ENCODE results near the gene ODF2.
A peak's percentile ranks its signal among the peaks of the same experiment; 100 is the strongest.

Gene ODF2

DNA sequence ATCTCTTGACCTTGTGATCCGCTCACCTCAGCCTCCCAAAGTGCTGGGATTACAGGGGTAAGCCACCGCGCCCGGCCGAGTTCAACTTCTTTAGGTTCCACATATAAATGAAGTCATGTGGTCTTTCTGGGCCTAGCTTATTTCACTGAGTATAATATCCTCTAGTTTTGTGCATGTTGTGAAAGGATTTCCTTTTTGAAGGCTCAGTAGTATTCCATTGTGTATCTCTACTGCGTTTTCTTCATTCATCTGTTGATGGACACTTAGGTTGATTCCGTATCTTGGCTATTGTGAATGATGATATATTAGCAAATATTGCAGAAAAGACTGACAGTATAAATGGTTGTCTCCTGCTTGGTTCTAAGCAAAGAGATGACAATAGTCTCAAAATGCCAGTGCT, 20.1 kb downstream of the ODF2 start:
- Mint-ChIP-seq H3K27me3 (no peaks in the 10 kb centered on the region), H3K27ac (peak overlapping the region in 1 of 2 donors; percentile 85), H3K4me3 (no peak overlapping the region), H3K9me3 (no peaks in the 10 kb centered on the region), H3K36me3 (ENCODE audit: insufficient read depth) (peaks cover 41% of the 10 kb centered on the region), H3K4me1 (ENCODE audit: low read depth in 2 of 2) (no peaks in the 10 kb centered on the region)
- no peak for ATAC-seq (replicated peaks)
- no peak for DNase-seq

DNA sequence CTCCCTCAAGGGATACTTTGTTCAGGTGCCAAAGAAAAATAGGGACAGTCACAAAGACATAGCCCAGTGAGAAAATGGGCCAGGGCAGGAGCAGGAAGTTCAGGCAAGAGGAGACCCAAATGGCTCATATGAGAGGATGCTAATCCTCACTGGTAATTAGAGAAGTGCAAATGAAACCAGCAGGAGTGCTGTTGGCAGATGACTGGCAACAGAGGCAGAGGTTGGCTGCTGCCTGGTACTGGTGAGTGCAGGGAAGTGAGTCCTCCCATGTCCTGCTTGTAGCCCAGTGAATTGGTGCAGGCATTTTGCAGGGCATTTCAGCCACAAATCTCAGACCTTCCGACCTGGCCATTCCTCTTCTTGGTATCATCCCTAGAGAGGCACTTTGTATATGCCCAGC, 23.5 kb downstream of the ODF2 start:
- H3K4me1 Mint-ChIP-seq (ENCODE audit: low read depth in 2 of 2) = no peaks in the 10 kb centered on the region
- DNase-seq = no peak
- H3K9me3 Mint-ChIP-seq = no peaks in the 10 kb centered on the region
- peak overlapping the region; percentile 26 to 38 for H3K27ac Mint-ChIP-seq
- H3K27me3 Mint-ChIP-seq = no peaks in the 10 kb centered on the region
- H3K4me3 Mint-ChIP-seq = no peak overlapping the region
- H3K36me3 Mint-ChIP-seq (ENCODE audit: insufficient read depth) = peaks cover 58% of the 10 kb centered on the region
- no peak for ATAC-seq (replicated peaks)

DNA sequence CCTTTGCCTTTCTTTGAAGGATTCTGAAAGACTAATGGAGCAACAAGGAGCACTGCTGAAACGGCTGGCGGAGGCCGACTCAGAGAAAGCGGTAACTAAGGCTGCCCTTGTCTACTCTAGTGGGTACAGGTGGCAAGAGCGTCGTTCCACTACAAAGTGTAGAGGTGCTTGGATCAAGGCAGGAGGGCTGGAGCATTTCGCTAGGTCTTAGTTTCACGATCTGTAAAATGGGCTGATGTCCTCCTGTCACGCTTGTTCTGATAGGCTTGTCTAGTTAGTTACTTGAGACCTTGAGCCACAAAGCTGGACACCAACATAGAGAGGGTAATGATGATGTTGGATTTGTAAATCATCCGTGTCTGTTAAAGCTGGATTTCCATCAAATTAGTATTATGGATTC, 25.8 kb downstream of the ODF2 start:
- Mint-ChIP-seq H3K9me3 (no peaks in the 10 kb centered on the region), H3K36me3 (ENCODE audit: insufficient read depth) (peaks cover 49% of the 10 kb centered on the region), H3K27ac (no peak overlapping the region), H3K27me3 (no peaks in the 10 kb centered on the region), H3K4me1 (ENCODE audit: low read depth in 2 of 2) (no peaks in the 10 kb centered on the region), H3K4me3 (no peak overlapping the region)
- ATAC-seq (replicated peaks) (no peak), DNase-seq (no peak)

DNA sequence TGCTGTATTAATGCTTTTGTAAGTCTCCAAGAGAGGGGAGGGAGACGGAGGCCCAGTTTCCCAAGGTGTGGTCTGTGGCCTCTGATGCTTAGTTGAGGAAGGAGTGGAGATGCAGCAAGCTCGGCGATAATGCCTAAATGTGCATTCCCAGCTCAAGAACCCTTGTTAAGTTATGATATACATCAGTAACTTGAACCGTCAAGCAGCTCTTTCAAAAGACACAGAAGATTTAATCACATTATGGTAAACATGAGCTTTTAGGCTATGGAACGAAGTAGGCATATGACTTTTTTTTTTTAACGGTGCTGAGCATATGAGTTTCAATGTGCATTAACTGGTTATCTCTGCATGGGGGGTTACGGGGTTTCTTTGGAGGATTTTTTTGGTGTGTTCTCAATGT, 26.4 kb downstream of the ODF2 start:
- Mint-ChIP-seq H3K27ac (peak overlapping the region in 1 of 2 donors; percentile 62), H3K4me1 (ENCODE audit: low read depth in 2 of 2) (no peaks in the 10 kb centered on the region), H3K4me3 (no peak overlapping the region), H3K36me3 (ENCODE audit: insufficient read depth) (peaks cover 49% of the 10 kb centered on the region), H3K27me3 (no peaks in the 10 kb centered on the region), H3K9me3 (no peaks in the 10 kb centered on the region)
- ATAC-seq (replicated peaks) (no peak), DNase-seq (no peak)

DNA sequence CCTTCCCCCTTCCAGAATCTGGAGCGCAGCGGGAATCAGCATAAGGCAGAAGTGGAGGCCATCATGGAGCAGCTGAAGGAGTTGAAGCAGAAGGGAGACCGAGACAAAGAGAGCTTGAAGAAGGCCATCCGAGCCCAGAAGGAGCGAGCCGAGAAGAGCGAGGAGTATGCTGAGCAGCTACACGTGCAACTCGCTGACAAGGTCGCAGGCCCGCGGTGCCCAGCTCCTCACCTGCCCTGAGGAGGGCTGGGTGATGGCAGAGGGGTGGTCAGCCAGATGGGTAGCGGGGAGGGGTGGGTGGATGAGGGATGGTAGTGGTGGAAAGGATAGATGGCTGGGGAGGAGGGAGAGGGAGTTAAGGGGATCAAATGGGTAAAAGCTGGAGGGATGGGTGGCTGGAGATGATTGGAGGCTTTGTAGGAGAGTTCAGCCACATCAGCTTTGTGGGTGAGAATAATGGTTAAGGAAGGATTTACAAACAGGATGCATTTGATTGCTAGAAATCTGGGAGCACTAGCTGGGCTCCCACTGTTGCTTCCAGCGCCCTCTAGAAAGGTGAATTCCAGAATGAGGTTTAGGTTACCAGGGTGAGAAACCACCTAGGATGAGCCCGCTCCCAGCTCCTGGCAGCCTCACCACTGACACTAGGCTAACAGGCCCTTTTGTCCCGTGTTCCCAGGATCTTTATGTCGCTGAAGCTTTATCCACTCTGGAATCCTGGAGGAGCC, 29.0 kb downstream of the ODF2 start:
- Mint-ChIP-seq H3K27ac (no peak overlapping the region), H3K27me3 (no peaks in the 10 kb centered on the region), H3K4me1 (ENCODE audit: low read depth in 2 of 2) (no peaks in the 10 kb centered on the region), H3K4me3 (no peak overlapping the region), H3K36me3 (ENCODE audit: insufficient read depth) (peaks cover 43% of the 10 kb centered on the region), H3K9me3 (no peaks in the 10 kb centered on the region)
- ATAC-seq (replicated peaks) (no peak), DNase-seq (no peak)

DNA sequence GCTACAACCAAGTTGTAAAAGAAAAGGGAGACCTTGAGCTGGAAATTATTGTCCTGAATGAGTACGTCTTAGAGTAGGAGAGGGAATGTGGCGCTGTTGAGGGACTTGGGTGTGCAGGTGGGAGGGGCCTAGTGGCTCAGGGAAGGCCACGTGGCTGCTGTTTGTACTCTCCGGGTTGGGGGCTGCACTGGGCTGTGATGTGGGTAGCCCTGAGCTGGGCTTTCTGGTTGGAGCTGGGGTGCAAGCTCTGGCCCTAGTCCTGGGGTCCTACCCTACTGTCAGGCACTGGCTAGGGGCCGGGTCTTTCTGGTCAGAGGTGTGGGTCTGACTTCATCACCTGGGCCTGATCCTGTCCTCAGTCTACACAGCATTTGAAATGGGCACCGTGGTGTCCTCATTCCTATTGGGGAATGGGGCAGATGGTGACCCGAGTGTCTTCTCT, 29.6 kb downstream of the ODF2 start:
- H3K9me3 Mint-ChIP-seq = no peaks in the 10 kb centered on the region
- no peak overlapping the region for H3K4me3 Mint-ChIP-seq
- no peaks in the 10 kb centered on the region for H3K27me3 Mint-ChIP-seq
- no peaks in the 10 kb centered on the region for H3K4me1 Mint-ChIP-seq (ENCODE audit: low read depth in 2 of 2)
- H3K27ac Mint-ChIP-seq = peak overlapping the region; percentile 15 to 38
- no peak for ATAC-seq (replicated peaks)
- no peak for DNase-seq
- H3K36me3 Mint-ChIP-seq (ENCODE audit: insufficient read depth) = peaks cover 48% of the 10 kb centered on the region

DNA sequence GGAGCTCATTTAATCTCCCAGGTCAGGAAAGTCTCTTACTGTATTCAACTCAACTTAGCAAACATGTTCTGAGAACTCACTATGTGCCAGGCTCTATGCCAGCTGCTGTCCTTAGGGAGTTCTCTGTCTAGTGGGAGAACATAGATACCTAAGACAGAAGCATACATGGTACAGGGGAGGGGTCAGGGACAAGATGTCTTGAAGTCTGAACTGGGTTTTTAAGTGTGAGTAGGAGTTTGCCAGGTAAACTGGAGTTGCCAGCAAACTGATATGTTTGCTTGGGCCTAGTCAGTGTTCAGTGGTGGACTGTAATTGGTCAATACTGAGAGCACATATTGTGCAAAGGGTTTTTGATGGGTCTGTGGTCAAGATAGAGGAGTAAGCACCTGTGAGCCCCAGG, 30.4 kb downstream of the ODF2 start:
- DNase-seq (no peak), ATAC-seq (replicated peaks) (no peak)
- H3K27me3 Mint-ChIP-seq = no peaks in the 10 kb centered on the region
- H3K4me3 Mint-ChIP-seq = no peak overlapping the region
- peaks cover 47% of the 10 kb centered on the region for H3K36me3 Mint-ChIP-seq (ENCODE audit: insufficient read depth)
- H3K9me3 Mint-ChIP-seq = no peaks in the 10 kb centered on the region
- peak overlapping the region in 1 of 2 donors; percentile 15 for H3K27ac Mint-ChIP-seq
- H3K4me1 Mint-ChIP-seq (ENCODE audit: low read depth in 2 of 2) = no peaks in the 10 kb centered on the region

DNA sequence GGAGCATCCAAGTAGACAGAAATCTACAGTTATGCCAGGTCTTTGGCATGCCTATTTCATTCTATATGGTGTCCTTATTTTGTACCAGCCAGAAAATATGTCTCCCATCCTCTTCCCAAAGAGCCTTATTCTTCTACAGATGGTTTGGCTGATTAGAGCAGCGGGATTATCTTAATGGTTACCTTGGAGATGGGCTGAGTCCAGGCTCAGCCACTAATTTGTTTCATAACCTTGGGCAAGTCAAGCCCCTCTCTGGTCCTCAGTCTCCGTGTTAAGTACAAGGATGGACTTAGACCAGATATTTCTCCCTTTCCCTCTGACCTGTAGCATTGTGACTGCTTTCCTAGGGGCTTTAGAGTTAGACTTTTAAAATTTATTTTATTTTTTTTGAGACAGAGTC, 37.6 kb downstream of the ODF2 start:
- ATAC-seq (replicated peaks) = no peak
- Mint-ChIP-seq H3K36me3 (ENCODE audit: insufficient read depth) (peaks cover 44% of the 10 kb centered on the region), H3K27me3 (no peaks in the 10 kb centered on the region), H3K9me3 (no peaks in the 10 kb centered on the region), H3K4me3 (no peak overlapping the region), H3K27ac (no peak overlapping the region), H3K4me1 (ENCODE audit: low read depth in 2 of 2) (no peaks in the 10 kb centered on the region)
- no peak for DNase-seq

DNA sequence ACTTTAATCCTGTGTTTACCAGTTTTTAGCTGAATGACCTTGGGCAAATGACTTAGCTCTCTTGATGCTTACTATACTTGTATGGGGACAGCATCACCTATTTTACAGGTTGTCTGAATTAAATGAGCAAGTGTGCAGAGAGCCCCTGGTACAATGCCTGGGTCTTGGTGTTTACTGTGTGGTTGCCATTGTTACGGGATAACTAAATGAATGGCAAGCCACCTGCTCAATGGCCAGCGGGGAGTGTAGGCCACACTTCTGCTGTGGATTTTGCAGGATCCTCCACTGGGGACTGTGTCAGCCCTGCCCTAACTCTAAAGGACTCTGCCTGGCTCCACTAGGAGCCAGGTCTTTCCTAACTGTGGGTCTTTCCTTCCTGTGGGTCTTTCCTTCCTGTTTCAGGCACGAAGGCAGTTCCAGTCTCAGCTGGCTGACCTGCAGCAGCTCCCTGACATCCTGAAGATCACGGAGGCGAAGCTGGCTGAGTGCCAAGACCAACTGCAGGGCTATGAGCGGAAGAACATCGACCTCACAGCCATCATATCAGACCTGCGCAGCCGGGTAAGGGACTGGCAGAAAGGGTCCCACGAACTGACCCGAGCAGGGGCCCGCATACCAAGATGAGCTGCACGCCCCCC, 38.4 kb downstream of the ODF2 start:
- H3K36me3 Mint-ChIP-seq (ENCODE audit: insufficient read depth) = peaks cover 44% of the 10 kb centered on the region
- H3K9me3 Mint-ChIP-seq = no peaks in the 10 kb centered on the region
- no peak overlapping the region for H3K4me3 Mint-ChIP-seq
- no peaks in the 10 kb centered on the region for H3K27me3 Mint-ChIP-seq
- ATAC-seq (replicated peaks) = no peak
- DNase-seq = no peak
- H3K4me1 Mint-ChIP-seq (ENCODE audit: low read depth in 2 of 2) = no peaks in the 10 kb centered on the region
- no peak overlapping the region for H3K27ac Mint-ChIP-seq

DNA sequence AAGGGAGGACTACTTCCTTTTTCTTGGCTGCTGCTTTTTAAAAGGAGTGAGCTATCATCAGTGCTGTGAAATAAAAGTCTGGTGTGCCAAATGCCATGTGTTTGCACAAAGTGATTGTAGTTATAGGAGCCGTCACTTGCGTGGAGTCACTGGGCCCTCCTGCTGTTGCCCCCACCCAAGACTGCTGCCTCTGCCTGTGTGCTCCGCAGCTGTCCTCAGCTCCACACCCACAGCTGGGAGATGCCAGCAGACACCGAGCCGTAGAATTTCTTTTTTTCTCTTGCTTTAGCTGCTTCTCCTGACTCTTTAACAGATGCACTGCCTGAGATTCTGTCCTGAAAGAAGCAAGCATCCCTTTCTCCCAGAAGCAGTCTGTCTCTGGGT, 38.9 kb downstream of the ODF2 start:
- peaks cover 45% of the 10 kb centered on the region for H3K36me3 Mint-ChIP-seq (ENCODE audit: insufficient read depth)
- ATAC-seq (replicated peaks) = no peak

DNA sequence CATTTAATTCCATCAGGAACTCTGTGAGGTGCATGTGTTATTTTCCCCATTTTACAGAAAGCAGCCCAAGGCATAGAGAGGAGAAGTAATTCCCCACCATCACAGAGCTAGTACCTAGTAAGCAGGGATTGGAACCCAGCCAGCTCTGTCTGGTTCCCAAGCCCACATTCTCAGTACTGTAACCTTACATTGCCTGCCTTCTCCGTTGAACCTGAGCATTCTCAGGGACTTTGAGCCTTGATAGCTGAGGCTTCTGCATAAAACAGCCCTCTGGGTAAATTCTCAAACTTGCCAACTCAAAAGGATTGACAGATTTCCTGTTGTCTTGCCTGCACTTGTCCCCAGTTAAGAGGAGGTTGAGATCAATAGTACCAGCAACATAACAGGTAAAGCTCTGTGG, 39.5 kb downstream of the ODF2 start:
- Mint-ChIP-seq H3K27me3 (no peaks in the 10 kb centered on the region), H3K4me3 (no peak overlapping the region), H3K27ac (peak overlapping the region in 1 of 2 donors; percentile 54), H3K4me1 (ENCODE audit: low read depth in 2 of 2) (no peaks in the 10 kb centered on the region), H3K36me3 (ENCODE audit: insufficient read depth) (peaks cover 43% of the 10 kb centered on the region), H3K9me3 (no peaks in the 10 kb centered on the region)
- ATAC-seq (replicated peaks) = no peak
- DNase-seq = no peak

More for the DNA sequence above, 38.9 kb downstream of the ODF2 start:
- H3K4me1 Mint-ChIP-seq (ENCODE audit: low read depth in 2 of 2) = no peaks in the 10 kb centered on the region
- H3K27ac Mint-ChIP-seq = peak overlapping the region in 1 of 2 donors; percentile 54
- H3K4me3 Mint-ChIP-seq = no peak overlapping the region
- H3K9me3 Mint-ChIP-seq = no peaks in the 10 kb centered on the region
- no peaks in the 10 kb centered on the region for H3K27me3 Mint-ChIP-seq
- no peak for DNase-seq

DNA sequence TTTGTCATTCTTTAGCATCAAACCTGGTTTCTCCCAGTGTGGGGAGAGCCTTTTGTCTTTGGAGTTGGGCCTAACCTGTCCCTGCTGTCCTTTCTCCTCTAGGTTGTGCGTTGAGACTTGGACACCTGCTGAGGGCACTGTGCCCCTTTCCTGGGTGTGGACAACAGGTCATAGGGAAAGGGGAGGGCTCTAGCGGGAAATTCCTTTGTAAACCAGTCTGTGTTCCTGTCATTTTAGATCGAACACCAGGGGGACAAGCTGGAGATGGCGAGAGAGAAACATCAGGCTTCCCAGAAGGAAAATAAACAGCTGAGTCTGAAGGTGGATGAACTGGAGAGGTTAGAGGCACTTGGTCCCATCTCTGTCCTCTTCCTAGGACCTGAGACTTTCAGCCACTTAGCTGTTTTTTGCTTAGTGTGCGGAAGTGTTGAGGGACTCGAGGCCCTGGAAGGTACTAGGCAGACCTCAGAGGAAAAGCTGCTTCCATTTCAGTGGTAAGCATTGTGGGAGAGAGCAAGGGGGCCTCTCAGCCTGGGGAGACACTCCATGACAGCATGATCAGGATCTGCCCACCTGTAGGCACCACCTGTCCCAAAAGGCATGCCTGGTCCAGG, 40.1 kb downstream of the ODF2 start:
- Mint-ChIP-seq H3K9me3 (no peaks in the 10 kb centered on the region), H3K27ac (no peak overlapping the region), H3K4me3 (no peak overlapping the region), H3K36me3 (ENCODE audit: insufficient read depth) (peaks cover 46% of the 10 kb centered on the region), H3K27me3 (no peaks in the 10 kb centered on the region), H3K4me1 (ENCODE audit: low read depth in 2 of 2) (no peaks in the 10 kb centered on the region)
- no peak for DNase-seq
- no peak for ATAC-seq (replicated peaks)

DNA sequence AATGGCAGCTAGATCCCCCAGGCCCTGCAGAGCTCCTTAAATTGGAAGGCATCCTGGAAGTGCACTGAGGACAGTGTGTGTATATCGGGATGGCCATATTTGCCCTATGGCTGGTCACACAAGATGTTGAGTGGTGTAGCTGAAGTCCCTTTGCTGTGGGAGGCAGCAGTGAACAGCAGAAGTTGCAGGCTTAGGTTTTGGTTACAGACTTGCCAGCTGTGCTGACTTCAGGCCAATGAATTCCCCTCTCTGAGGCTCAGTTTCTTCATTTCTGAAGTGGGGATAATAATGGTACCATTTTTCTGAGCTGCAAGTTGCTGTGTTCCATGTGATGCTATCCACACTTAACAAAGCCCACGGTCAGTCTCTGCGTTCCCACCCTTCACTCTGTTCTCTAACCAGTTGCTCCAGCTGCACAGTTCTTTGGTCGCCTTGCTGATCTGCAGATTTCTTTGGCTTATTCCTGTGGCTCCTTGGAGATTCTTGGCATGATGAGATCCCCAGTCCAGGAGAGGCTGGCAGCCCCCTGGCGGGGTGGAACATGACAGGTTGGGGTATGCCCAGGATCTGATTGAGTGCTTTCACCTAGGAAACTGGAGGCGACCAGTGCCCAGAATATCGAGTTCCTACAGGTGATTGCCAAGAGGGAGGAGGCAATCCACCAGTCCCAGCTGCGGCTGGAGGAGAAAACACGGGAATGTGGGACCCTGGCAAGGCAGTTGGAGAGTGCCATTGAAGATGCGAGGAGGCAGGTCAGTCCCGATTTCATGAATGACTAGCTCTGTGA, 42.2 kb downstream of the ODF2 start:
- Mint-ChIP-seq H3K27ac (no peak overlapping the region), H3K9me3 (no peaks in the 10 kb centered on the region), H3K4me1 (ENCODE audit: low read depth in 2 of 2) (no peaks in the 10 kb centered on the region), H3K4me3 (no peak overlapping the region), H3K27me3 (no peaks in the 10 kb centered on the region), H3K36me3 (ENCODE audit: insufficient read depth) (peaks cover 35% of the 10 kb centered on the region)
- ATAC-seq (replicated peaks) (no peak), DNase-seq (no peak)

Measured in effector memory CD8-positive, alpha-beta T cell (primary cell).